DND-41 (cell line): ENCODE data around the gene TMEM254.

Experiments
- EZH2 ChIP-seq: IDR thresholded peaks from 3 replicates; pipeline ENCODE4 v1.6.1; 2012; ENCODE audit warnings: borderline replicate concordance, low read depth, mild to moderate bottlenecking, moderate library complexity, low read length, inconsistent platforms; ENCODE audit not compliant: severe bottlenecking
- TF ChIP-seq, protein P1 (sequence below): IDR thresholded peaks from 2 replicates; pipeline ENCODE4 v1.5.1; 2012; ENCODE audit warnings: borderline replicate concordance, low read length, moderate library complexity, mild to moderate bottlenecking; ENCODE audit not compliant: poor library complexity, severe bottlenecking; ENCODE audit errors: extremely low read depth

DNA sequence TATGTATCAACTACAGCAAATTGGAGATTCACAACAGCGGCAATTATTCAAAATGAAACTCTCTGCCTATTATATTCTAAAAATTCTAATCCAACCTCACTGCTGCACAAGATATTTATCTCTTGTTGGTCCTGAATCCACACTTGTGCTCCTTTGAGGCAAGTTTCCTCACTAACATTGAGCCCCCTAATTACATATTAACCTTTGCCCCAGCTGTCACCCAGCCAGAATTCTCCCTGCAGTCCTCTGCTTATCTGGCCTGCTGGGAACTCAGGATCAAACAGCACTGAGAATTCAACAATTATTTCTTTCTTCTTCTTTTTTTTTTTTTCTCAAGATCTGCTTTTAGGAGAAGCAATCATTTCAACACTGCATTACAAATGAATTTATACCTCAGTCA is 32.5 kb downstream of the TMEM254 start:
- TF ChIP-seq, protein P1, sequence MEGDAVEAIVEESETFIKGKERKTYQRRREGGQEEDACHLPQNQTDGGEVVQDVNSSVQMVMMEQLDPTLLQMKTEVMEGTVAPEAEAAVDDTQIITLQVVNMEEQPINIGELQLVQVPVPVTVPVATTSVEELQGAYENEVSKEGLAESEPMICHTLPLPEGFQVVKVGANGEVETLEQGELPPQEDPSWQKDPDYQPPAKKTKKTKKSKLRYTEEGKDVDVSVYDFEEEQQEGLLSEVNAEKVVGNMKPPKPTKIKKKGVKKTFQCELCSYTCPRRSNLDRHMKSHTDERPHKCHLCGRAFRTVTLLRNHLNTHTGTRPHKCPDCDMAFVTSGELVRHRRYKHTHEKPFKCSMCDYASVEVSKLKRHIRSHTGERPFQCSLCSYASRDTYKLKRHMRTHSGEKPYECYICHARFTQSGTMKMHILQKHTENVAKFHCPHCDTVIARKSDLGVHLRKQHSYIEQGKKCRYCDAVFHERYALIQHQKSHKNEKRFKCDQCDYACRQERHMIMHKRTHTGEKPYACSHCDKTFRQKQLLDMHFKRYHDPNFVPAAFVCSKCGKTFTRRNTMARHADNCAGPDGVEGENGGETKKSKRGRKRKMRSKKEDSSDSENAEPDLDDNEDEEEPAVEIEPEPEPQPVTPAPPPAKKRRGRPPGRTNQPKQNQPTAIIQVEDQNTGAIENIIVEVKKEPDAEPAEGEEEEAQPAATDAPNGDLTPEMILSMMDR = no peak
- TF ChIP-seq EZH2 = no peak
